ENCODE data around the gene ZFYVE16.
"Not testable (repeated sequence)": the region's sequence is repeated elsewhere in the genome, so short reads cannot be mapped to it uniquely, and the experiment has no call there.

The ZFYVE16 gene

DNA sequence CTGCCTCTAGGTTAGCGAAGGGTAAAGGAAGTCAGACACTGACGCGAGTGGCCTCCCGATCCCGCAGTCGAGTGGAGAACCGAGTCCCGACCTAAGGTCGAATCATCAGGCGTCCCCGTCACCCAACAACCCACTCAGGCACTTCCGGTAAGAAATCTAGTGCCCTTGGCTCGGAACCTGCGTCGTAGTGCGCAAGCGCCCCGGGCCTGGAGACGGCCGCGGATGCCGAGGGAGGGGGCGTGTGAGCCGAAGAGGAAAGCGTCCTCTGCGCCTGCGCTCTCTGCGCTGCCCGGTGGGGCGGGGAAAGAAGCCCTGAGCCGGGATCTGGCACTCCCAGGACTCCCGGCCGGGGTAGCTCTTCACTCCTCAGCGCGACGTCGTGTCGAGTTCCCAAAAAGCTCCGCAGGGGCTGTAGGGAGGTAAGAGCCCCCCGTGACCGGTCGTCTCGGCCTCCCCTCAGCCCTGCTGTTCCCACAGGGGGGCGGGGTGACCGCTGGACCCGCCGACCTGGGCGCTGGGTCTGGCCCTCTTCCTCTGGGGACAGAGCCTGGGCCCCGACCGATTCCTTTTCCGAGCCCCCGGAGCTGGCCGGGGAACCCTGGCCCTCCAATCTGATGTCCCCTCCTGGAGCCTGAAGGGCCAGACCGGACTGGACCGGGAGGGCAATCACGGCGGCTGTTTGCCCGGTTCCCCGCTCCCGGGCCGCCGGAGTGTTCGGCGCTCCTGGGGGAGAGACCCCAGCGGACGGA, at the start of gene ZFYVE16:
TSS of gene ZFYVE16 (plus strand) at position 330 of the 749 bp plus-strand sequence. CDS start 26,084 bp downstream, outside the sequence.
- DNase-seq (ENCODE audit: low read depth in 2 of 2) = peak; percentile 94 to 95

DNA sequence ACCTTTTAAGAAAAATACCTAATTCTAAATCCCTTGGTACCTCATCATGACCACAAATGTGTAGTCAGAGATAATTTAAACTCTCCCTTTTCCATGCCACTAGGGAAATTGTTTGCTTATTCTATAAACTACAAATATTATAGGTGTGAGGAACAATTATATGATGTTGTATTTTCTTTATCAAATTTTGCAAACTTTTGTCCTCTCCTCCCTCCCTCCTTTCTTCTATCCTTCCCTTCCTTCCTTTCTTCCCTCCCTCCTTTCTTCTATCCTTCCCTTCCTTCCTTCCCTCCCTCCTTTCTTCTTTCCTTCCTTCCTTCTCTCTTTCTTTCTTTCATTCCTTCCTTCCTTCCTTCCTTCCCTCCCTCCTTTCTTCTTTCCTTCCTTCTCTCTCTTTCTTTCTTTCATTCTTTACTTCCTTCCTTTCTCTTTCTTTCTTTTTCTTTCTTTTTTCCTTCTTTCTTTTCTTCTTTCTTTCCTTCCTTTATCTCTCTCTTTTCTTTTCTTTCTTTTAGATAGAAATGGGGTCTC, 46.9 kb upstream of the ZFYVE16 start:
- no peak for DNase-seq (ENCODE audit: low read depth in 2 of 2)

GRCh38 chr5:80364892-80365291, 43.0 kb upstream of the ZFYVE16 start:
- DNase-seq (ENCODE audit: low read depth in 2 of 2) = no peak

GRCh38 chr5:80368661-80369480, 39.0 kb upstream of the ZFYVE16 start:
- DNase-seq (ENCODE audit: low read depth in 2 of 2) = no peak

DNA sequence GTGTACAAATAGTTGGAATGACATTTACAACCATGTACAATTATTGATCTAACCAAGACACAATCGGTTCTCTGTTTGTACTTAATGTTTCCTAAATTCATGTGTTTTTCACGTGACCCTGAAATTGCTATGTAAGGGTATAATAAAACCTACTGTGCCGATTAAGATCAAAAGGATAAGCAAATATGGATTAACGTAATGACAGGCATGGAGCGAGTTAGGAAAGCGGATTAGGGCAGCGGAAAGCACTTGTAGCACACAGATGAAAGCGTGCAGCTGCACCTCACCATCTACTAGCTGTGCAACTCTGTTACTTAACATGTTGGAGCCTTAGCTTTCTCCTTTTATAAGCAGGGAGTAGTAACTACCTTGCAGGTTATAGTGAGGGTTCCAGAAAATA, 38.3 kb upstream of the ZFYVE16 start:
- no peak for DNase-seq (ENCODE audit: low read depth in 2 of 2)

- DNase-seq (ENCODE audit: low read depth in 2 of 2) = no peak
Observed at GRCh38 chr5:80370390-80370789, 37.5 kb upstream of the ZFYVE16 start.

GRCh38 chr5:80372780-80373179, 35.1 kb upstream of the ZFYVE16 start:
- DNase-seq (ENCODE audit: low read depth in 2 of 2) = no peak

- no peak for DNase-seq (ENCODE audit: low read depth in 2 of 2)
Observed at GRCh38 chr5:80374188-80374587, 33.7 kb upstream of the ZFYVE16 start.

- no peak for DNase-seq (ENCODE audit: low read depth in 2 of 2)
Observed at GRCh38 chr5:80376557-80376956, 31.3 kb upstream of the ZFYVE16 start.

DNA sequence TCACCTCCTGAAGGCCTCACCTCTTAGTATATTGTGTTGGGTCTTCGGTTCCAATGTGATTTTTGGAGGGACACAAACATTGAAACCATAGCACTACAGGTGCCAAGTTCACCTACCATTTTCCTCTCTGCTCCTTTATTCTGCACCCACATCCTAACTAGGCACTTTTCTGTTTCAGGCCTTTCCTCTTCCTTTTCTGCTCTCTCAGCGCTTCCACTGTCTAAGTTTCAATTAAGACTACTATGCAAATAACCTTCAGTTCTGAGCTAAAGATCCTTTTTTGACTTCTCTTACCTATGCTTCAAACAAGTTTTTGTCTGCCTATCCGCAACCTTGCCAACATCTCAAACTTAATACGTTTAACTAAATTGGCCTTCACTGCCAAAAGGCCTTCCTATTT, 25.4 kb upstream of the ZFYVE16 start:
- no peak for DNase-seq (ENCODE audit: low read depth in 2 of 2)

DNA sequence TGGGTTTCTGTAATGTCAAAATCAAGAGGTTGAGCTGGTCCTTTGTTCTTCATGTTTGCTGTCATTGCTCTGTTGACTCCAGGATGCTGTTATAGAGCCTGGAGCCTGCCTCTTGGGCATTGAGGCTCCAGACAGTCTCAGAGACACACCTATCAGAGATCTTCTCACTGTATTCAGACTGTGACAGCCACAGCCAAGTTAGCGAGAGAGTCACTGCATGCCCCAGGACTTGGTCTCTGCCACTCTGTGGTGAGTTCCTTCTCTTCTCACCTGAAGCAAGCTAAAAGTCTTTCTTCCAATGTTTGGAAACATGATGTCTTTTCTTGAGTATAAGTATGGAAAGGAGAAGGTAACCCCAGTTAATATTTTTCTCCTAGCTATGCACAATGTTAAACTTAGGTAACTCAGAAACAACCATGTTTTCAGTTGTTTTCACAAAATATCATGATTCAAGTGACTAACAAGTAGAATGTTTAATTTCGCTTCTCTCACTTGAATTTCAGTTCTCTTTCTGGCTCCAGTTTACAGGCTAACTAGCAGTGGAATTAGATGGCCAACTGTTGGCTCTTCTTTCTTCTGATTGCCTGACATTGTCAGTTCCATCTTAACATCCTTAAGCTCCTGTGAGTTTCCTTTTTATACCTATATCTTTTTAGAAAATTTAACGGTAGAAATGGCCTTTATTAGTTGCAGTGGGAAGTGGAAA, 20.6 kb upstream of the ZFYVE16 start:
- no peak for DNase-seq (ENCODE audit: low read depth in 2 of 2)

- no peak for DNase-seq (ENCODE audit: low read depth in 2 of 2)
Observed at GRCh38 chr5:80389580-80389979, 18.3 kb upstream of the ZFYVE16 start.

GRCh38 chr5:80390413-80390812, 17.5 kb upstream of the ZFYVE16 start:
- DNase-seq (ENCODE audit: low read depth in 2 of 2) = not testable (repeated sequence)

DNA sequence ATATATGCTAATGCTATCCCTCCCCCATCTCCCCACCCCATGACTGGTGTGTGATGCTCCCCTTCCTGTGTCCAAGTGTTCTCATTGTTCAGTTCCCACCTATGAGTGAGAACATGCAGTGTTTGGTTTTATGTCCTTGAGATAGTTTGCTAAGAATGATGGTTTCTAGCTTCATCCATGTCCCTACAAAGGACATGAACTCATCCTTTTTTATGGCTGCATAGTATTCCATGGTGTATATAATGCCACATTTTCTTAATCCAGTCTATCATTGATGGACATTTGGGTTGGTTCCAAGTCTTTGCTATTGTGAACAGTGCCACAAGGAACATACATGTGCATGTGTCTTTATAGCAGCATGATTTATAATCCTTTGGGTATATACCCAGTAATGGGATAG, 16.6 kb upstream of the ZFYVE16 start:
- DNase-seq (ENCODE audit: low read depth in 2 of 2) = not testable (repeated sequence)

DNA sequence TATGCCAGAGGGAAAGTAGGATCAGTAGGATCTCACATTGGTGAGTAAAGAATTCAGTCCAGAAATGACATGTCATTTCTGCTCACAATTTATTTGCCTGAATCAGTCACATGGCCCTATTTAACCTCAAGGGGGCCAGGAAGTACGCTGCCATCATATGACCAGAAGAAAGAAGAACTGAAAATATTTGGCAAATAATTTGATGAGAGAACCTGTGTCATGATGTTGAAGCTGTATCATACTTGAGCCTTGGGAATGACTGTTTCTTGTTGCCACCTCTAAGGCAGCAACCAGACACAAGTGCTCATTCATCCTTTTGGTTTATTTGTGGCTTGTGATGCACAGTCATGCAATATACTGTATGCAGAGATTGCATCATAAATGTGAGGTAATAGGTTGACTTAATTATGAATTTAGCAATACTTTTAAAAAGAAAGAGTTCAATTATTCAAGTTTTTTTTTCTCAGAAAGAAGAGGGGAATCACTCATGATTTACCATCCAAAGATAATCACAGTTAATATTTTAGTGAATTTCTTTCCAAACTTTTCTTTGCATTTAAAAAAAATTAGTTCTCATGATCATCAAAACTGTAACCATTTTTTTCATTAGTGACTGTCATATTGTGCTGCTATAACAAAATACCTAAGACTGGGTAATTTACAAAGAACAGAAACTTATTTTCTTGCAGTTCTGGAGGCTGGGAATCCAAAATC, 8.2 kb upstream of the ZFYVE16 start:
- DNase-seq (ENCODE audit: low read depth in 2 of 2) = no peak

DNA sequence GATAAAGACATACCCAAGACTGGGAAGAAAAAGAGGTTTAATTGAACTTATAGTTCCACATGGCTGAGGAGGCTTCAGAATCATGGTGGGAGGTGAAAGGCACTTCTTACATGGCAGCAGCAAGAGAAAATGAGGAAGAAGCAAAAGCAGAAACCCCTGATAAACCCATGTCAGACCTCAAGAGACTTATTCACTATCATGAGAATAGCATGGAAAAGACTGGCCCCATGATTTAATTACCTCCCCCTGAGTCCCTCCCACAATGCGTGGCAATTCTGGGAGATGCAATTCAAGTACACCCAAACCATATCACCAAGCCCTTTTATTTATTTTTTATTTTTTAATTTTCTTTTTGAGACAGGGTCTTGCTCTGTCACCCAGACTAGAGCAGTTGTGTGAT, 7.5 kb upstream of the ZFYVE16 start:
- DNase-seq (ENCODE audit: low read depth in 2 of 2) = not testable (repeated sequence)

DNA sequence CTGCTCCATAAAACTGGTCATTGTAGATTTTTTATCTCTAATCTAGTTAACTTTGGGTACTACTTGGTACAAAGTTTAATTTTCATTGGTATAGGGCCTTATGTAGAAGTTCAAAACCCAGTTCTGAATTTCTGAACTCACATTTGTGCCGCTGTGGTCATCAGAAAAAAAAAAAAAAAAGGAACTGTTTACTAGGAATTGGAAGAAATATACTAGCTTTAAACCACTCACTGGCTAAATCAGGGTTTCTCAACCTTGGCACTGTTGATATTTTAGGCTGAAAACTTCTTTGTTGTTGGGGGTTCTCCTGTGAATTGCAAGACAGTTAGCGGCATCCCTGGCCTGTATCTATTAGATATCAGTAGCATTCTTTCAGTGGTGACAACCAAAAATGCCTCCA, 4.1 kb upstream of the ZFYVE16 start:
- DNase-seq (ENCODE audit: low read depth in 2 of 2) = no peak

- DNase-seq (ENCODE audit: low read depth in 2 of 2) = no peak
Observed at GRCh38 chr5:80406980-80407734, 707 bp upstream of the ZFYVE16 start.

- peak; percentile 24 to 30 for DNase-seq (ENCODE audit: low read depth in 2 of 2)
Observed at GRCh38 chr5:80408484-80409366, 861 bp downstream of the ZFYVE16 start.
